Measurements from ENCODE around the gene MOGAT3. TPM values are rescaled to one million over a fixed set of nuclear protein-coding genes. Genes with fewer than 3 reads are reported as not detected.
A peak's percentile ranks its signal among the peaks of the same experiment; 100 is the strongest.

The MOGAT3 gene
- polyA plus RNA-seq, 1 donor (not counting 4 experiments of a cell fraction or from before 2014, with no cell fraction given) = not detected

- no peak for FAIRE-seq
- H3K9me1 ChIP-seq (ENCODE audit: control insufficient read depth, extremely low read depth, insufficient read depth, low read length) = no peaks in the 10 kb centered on the region
These were observed 44.6 kb downstream of the MOGAT3 start for GRCh38 chr7:101156277-101156676.

GRCh38 chr7:101155303-101155702, 45.5 kb downstream of the MOGAT3 start:
- Histone ChIP-seq H3K4me1 (ENCODE audit: control insufficient read depth, extremely low read depth, insufficient read depth, low read length) (peaks cover 32% of the 10 kb centered on the region), H3K79me2 (ENCODE audit: control insufficient read depth, insufficient read depth, low read length) (peaks cover 20% of the 10 kb centered on the region), H3K9me3 (ENCODE audit: control insufficient read depth, low read depth, low read length) (no peaks in the 10 kb centered on the region), H3K27me3 (ENCODE audit: control insufficient read depth, extremely low read depth, insufficient read depth, low read length) (no peaks in the 10 kb centered on the region), H3K36me3 (ENCODE audit: control insufficient read depth in 2 of 2, extremely low read depth in 1 of 2, insufficient read depth in 2 of 2, low read length in 2 of 2) (peaks cover 16 to 24% of the 10 kb centered on the region in 2 experiments), H3K4me3 (ENCODE audit: control insufficient read depth in 2 of 3, extremely low read depth in 1 of 3, insufficient read depth in 2 of 3, low read depth in 1 of 3, low read length in 3 of 3) (peak overlapping the region; percentile 77 to 95 (median 85)), H3K4me2 (ENCODE audit: control insufficient read depth, extremely low read depth, insufficient read depth, low read depth, low read length) (peak overlapping the region; percentile 98), H3K27ac (ENCODE audit: control insufficient read depth, insufficient read depth, low read length) (peak overlapping the region; percentile 69), H3K9ac (ENCODE audit: control insufficient read depth, extremely low read depth, insufficient read depth, low read length) (peak overlapping the region; percentile 69), H3K9me1 (ENCODE audit: control insufficient read depth, extremely low read depth, insufficient read depth, low read length) (no peaks in the 10 kb centered on the region), H4K20me1 (ENCODE audit: control insufficient read depth, extremely low read depth, insufficient read depth, low read length) (no peaks in the 10 kb centered on the region), H2AFZ (ENCODE audit: control insufficient read depth, low read length) (no peak overlapping the region)
- FAIRE-seq = no peak
- dilution Hi-C loops (cut with MboI; ENCODE audit: extremely low pct_ligation_motif_present, low sequenced_read_pairs) = no loop called here
- DNase-seq (ENCODE audit: low read depth, low spot score) = no peak
- no peak for TF ChIP-seq CTCF (optimal IDR thresholded peaks at IDR 0.05 in 1 of 3, IDR thresholded peaks at IDR 0.05 in 1 of 3, conservative IDR thresholded peaks at IDR 0.05 in 1 of 3; ENCODE audit: extremely low read depth in 1 of 3, insufficient read depth in 2 of 3, low read length in 3 of 3)

More at GRCh38 chr7:101156277-101156676, 44.6 kb downstream of the MOGAT3 start:
- Histone ChIP-seq H3K36me3 (ENCODE audit: control insufficient read depth in 2 of 2, extremely low read depth in 1 of 2, insufficient read depth in 2 of 2, low read length in 2 of 2) (peaks cover 20 to 28% of the 10 kb centered on the region in 2 experiments), H3K9me3 (ENCODE audit: control insufficient read depth, low read depth, low read length) (no peaks in the 10 kb centered on the region), H3K79me2 (ENCODE audit: control insufficient read depth, insufficient read depth, low read length) (peaks cover 20% of the 10 kb centered on the region), H3K27me3 (ENCODE audit: control insufficient read depth, extremely low read depth, insufficient read depth, low read length) (no peaks in the 10 kb centered on the region), H3K4me2 (ENCODE audit: control insufficient read depth, extremely low read depth, insufficient read depth, low read depth, low read length) (peak overlapping the region; percentile 30), H3K4me3 (ENCODE audit: control insufficient read depth in 2 of 3, extremely low read depth in 1 of 3, insufficient read depth in 2 of 3, low read depth in 1 of 3, low read length in 3 of 3) (no peak overlapping the region), H3K9ac (ENCODE audit: control insufficient read depth, extremely low read depth, insufficient read depth, low read length) (peak overlapping the region; percentile 13), H2AFZ (ENCODE audit: control insufficient read depth, low read length) (no peak overlapping the region), H3K27ac (ENCODE audit: control insufficient read depth, insufficient read depth, low read length) (peak overlapping the region; percentile 65), H4K20me1 (ENCODE audit: control insufficient read depth, extremely low read depth, insufficient read depth, low read length) (no peaks in the 10 kb centered on the region), H3K4me1 (ENCODE audit: control insufficient read depth, extremely low read depth, insufficient read depth, low read length) (peaks cover 32% of the 10 kb centered on the region)
- dilution Hi-C loops (cut with MboI; ENCODE audit: extremely low pct_ligation_motif_present, low sequenced_read_pairs) = no loop called here
- peak in 1 of 3 experiments; percentile 21 for TF ChIP-seq CTCF (optimal IDR thresholded peaks at IDR 0.05 in 1 of 3, IDR thresholded peaks at IDR 0.05 in 1 of 3, conservative IDR thresholded peaks at IDR 0.05 in 1 of 3; ENCODE audit: extremely low read depth in 1 of 3, insufficient read depth in 2 of 3, low read length in 3 of 3)
- no peak for TF ChIP-seq EZH2 (IDR thresholded peaks at IDR 0.05; ENCODE audit: low read length)
- no peak for DNase-seq (ENCODE audit: low read depth, low spot score)

All from keratinocyte (primary cell).